IPS-NIHi7 (cell line): ENCODE data around the gene SGTA.
"Not testable (repeated sequence)": the region's sequence is repeated elsewhere in the genome, so short reads cannot be mapped to it uniquely, and the experiment has no call there.

Source experiments
- DNase-seq: peaks from one replicate; pipeline ENCODE4 v3.0.0; 2012; ENCODE audit warnings: mixed read lengths; ENCODE audit errors: extremely low spot score

SGTA gene

DNA sequence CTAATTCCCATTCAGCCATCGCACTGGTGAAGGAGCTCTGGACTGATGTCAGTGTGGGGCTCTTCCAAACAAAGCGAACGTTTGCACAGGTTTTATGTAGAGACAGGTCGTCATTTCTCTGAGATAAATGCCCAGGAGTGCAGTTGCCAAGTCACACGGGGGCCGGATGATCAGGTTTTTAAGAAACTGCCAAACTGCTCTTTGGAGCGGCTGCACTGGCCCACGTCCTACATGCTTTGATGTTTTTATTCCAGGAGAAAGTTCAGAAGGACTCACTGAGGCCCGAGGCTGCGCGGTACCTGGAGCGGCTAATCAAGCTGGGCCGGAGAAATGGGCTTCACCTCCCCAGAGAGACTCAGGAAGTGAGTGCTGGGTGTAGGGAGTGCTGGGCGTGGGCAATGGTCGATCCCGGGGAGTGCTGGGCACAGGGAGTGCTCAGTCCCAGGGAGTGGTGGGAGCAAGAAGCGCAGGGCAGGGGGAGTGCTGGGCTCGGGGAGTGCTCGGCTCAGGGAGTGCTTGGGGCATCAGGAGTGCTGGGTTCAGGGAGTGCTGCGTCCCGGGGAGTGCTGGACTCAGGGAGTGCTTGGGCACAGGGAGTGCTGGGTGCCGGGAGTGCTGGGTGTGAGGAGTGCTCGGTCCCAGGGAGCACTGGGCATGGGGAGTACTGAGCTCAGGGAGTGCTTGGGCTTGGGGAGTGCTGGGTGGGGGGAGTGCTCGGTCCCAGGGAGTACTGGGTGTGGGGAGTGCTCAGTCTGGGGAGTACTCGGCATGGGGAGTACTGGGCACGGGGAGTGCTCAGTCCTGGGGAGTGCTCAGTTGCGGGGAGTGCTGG is 13.0 kb upstream of the SGTA start:
- DNase-seq: no peak

- DNase-seq: no peak
These were observed 10.5 kb upstream of the SGTA start for GRCh38 chr19:2793577-2793976.

DNA sequence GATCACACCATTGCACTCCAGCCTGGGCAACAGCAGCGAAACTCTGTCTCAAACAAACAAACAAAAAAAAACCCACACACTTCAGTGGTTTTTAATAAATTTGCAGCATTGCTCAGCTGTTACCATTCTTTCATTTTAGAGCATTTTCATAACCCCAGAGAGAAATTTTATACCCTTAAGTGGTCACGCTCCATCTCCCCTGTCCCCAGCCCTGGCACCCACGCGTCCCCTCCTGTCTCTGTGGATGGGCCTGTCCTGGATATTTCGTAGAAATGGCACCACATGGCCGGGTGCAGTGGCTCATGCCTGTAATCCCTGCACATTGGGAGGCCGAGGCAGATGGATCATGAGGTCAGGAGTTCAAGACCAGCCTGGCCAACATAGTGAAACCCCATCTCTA is 10.1 kb upstream of the SGTA start:
- no peak for DNase-seq

GRCh38 chr19:2792666-2793065 is 9.6 kb upstream of the SGTA start:
- not testable (repeated sequence) for DNase-seq

DNA sequence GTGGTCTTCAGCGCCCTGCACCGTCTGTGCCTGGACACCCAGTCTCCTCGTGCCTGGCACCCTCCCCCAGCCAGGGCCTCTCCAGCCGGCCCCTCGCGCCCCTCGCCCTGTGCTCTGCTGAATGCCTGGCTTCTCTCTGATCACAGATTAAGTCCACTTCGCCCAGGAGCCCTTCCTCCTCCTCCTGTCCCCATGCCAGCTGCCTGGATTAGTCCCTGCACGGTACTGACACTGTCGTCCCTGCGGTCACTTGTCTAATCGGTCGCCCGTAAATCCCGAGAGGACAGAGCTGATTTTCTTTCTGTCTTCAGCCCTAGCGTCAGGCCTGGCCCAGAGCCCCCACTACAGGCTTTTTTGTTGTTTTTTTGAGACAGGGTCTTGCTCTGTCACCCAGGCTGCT is 8.8 kb upstream of the SGTA start:
- no peak for DNase-seq

DNA sequence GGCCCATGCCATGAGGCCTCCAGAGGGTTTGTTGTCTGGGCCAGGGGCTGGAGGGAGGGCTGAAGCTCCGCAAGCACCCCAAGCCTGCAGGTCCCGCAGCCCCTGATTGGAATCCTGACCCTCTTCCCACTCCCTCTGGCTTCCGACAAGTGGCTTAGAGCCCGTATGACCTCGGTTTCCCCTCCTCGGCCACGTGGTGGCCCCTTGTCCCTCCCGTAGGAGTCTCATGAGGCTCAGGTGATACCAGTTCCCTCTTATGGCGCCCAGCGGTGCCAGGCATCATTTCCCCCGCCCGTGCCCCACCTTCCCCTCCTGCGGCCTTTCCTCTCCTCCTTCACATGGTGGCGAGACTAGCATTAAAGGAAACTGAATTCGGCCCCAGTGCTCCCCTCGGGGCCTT is 8.4 kb upstream of the SGTA start:
- no peak for DNase-seq

GRCh38 chr19:2790557-2791271 is 7.6 kb upstream of the SGTA start:
- no peak for DNase-seq

GRCh38 chr19:2790194-2790556 is 7.1 kb upstream of the SGTA start:
- DNase-seq: no peak

DNA sequence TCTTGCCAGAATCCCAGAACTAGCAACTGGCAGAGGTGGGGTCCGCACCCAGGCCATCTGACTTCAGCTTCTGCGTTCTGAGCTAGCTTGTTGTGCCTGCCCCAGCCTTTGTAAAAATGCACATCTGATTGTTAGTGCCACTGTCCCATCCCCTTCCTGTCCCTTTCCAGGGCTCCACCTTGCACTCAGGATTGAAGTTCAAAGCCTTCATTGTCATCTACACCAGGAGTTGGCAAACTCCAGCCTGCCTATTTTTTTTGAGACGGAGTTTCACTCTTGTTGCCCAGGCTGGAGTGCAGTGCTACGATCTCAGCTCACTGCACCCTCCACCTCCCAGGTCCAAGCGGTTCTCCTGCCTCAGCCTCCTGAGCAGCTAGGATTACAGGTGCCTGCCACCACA is 5.2 kb upstream of the SGTA start:
- no peak for DNase-seq

DNA sequence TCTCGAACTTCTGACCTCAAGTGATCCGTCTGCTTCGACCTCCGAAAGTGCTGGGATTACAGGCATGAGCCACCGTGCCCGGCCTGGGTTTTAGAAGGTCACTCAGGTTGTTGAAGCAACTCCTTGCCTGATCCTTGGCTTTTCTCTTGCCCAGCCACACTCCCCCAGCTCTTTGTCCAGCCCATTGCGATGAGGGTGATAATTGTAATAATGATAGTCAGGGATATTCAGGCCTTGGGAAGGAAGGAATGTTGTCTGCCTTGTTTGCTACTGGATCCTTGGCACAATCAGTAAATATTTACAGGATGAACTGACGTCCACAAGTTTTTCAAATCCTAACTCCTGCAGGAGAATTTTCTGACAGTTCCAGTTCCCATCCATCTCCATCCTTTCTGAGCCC is 4.0 kb upstream of the SGTA start:
- no peak for DNase-seq

DNA sequence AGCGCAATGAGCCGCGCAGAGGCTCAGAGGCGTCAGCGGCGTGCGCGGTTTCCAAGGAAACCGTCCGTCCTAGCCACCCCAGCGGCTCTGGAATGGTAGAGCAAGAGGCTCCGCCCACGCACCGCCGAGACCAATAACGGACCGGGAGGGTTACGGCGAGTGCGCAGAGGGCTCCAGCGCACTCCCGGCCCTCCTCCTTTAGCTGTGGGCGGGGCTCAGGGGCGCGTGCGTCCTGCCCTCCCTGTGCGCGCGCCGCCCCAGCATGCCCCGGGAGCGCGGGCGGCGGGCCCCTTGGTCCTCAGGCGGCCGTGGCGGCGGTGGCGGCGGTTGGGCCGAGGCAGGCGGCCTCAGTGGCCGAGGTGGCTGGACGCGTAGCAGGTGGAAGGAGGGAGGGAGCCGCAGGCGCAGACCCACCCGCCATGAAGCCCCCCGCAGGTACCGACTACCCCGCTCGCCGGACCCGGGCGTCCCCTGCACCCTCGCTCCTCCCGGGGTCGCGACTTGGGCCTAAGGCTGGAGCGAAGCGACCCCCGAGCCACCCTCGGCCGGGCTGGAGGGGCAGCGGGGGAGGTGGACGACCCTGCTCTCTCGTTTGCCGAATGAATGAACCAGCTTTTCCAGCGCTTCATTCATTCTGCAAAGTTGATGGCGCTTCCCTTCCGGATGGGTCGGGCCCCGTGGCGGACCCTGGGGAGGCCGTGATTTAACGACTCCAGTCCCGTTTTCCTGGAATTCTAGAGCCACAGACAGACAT is 2.3 kb upstream of the SGTA start, which contains the start of gene THOP1:
Gene THOP1, plus strand, starts transcription at position 260 of the 754 bp plus-strand sequence. Its CDS starts 160 bp downstream, at position 420.
- peak; percentile 99 for DNase-seq

- DNase-seq: no peak
These were observed 690 bp upstream of the SGTA start for GRCh38 chr19:2783781-2784145.

DNA sequence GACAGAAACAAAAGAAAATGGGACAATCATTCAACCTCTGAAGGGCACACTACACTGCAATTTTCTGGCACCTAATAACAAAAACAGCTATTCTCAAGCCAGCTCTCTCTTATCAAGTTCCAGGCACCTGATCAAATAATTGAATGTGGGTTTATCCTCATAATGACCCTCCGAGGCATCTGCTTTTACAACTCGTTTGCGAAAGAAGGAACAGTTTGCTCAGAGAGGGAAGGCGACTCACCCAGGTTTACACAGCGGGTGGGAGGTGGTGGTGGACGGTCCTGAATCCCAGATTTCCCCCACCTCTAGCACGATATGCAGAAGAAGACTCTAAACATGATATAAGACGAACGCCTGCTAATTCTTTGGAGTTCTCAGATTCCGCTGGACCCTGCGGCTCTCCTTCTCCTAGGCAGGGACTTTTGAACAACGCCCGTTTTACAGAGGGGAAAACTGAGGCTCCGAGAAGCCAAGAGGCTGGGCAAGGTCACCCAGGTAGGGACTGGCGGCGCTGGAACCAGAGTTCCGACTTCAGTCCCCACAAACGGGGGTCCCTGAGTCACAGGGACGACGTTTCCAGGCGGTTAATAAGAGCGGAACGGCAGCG is 641 bp downstream of the SGTA start:
- DNase-seq: no peak

GRCh38 chr19:2780284-2780683 is 2.8 kb downstream of the SGTA start:
- no peak for DNase-seq

DNA sequence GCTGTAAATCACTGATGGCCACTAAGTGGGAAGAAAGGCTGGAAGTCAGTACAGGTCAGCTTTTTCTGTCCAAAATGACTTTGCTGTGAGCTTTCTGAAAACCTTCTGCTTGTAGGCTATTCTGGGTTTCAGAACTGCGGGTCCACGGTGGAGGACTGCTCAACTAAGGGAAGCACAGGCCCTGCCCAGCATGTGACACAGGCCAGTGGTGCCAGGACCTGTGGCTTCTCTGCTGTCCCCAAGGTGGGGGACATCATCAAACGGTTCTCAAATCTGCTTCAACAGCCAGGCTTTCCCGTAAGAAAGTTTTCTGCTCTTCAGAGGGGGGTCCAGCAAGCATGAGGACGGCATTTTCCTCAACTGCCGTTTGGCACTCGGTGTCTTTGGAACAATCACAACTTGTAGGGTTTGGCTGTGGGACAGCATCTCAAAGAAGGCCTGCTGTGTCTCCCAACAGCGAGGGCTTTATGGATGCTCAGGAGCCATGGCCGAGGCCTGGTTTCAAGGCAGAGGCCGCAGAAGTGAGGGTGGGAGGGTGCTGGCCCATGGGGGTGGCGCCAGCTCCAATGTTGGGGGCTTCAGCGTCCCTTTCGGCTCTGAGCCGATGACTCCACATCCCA is 3.8 kb downstream of the SGTA start:
- DNase-seq: no peak

DNA sequence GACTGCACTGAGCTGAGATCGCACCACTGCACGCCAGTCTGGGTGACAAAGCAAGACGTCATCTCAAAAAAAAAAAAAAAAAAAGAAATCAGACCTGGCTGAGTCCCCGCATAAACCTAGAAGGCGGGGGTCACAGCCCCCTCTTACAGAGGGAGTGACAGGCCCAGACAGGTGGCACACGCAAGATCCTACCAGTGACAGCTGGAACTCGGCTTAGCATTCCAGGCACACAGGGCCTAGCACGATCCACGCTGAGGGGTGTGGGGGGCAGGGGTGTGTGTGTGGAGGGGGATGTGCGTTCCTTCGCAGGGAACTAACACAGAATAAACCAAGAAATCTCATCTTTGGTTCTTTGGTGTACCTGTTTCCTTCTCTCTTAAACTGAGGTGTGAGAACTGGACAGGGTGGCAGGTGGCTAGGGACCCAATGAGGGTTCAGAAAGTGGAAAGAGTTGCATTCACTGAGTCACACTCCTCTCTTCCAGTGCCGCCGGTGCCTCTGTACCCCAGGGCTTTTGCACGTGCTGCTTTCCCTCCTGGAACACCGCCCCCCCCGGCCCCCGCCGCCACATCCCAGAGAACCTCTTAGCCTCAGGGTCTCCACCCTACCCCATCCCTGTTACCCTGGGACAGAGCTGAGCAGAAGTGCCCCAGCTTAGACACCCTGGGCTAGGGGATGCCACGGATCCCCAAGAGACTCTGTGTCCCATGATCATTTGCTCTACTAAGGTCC is 5.0 kb downstream of the SGTA start:
- no peak for DNase-seq

GRCh38 chr19:2775556-2776430 is 7.3 kb downstream of the SGTA start:
- no peak for DNase-seq

GRCh38 chr19:2774953-2775555 is 8.0 kb downstream of the SGTA start:
- no peak for DNase-seq

- no peak for DNase-seq
These were observed 8.9 kb downstream of the SGTA start for GRCh38 chr19:2774083-2774679.
